NCI-H82 (cell line): ENCODE measurements around the gene CLDN18.

Experiments used
- DNase-seq: peaks from one replicate; lab custom pipeline; 2025; lab: John Stamatoyannopoulos, UW

Gene CLDN18

GRCh38 chr3:138009476-138010272 lies at the start of gene CLDN18:
Gene CLDN18 (plus strand): TSS chr3:138010165. CDS start chr3:138010226, 61 bp downstream.
- DNase-seq, result no peak

DNA sequence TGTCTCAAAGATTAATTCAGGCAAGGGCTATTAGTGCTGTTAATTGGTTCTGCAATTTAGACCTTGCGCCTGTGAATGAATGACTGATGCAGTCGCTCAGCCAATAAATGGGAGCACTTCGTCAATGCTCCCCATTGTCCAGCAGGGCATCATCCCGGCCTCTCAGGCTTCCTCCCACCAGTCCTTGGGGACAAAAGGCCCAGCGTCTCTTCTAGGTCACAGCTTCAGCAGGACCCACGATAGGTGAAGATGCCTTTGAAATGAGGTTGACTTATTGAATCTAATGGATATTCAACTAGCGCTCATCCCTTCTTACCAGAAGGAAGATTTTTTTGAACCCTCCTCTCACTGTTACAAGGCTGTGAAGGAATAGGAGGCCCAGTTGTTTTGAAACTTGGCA lies 47.7 kb upstream of the CLDN18 start:
- DNase-seq, result no peak

GRCh38 chr3:137963463-137963862 lies 46.5 kb upstream of the CLDN18 start:
- no peak for DNase-seq

GRCh38 chr3:137970914-137971831 lies 38.8 kb upstream of the CLDN18 start:
- DNase-seq, result peak; percentile 93

GRCh38 chr3:137972396-137972795 lies 37.6 kb upstream of the CLDN18 start:
- DNase-seq, result no peak

DNA sequence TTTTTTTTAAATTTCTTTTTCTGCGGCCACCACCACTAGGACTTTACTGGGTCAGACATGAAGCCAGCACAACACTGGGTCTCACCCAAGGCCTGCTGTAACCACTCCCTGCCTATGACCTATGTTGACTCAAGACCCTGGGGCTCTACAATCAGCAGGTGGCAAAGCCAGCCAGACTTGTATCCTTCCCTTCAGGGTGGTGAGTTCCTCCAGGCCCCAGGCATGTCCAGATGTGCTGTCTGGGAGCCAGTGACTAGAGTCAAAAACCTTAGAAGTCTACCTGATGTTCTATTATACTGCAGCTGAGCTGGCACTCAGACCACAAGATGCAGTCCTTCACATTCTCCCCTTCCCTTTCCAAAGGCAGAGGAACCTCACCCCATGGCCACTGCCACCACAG lies 31.6 kb upstream of the CLDN18 start:
- DNase-seq, result no peak

DNA sequence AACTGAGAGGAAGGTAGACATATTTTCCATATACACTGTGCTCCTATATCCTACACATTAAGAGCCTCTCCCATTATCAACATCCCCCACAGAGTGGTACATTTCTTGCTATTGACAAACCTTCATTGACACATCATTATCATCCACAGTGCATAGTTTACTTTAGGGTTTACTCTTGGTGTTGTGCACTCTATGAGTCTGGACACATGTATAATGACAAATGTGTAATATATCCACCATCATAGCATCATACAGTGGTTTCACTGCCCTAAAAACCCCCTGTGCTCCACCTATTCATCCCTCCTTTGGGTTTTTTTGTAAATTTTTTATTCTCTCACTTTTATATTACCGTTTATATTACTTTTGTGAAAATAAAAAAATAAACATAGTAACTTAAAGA lies 22.2 kb upstream of the CLDN18 start:
- no peak for DNase-seq

GRCh38 chr3:137988152-137988551 lies 21.8 kb upstream of the CLDN18 start:
- DNase-seq, result no peak

- DNase-seq, result no peak
Observed at GRCh38 chr3:137988982-137989381, 21.0 kb upstream of the CLDN18 start.

DNA sequence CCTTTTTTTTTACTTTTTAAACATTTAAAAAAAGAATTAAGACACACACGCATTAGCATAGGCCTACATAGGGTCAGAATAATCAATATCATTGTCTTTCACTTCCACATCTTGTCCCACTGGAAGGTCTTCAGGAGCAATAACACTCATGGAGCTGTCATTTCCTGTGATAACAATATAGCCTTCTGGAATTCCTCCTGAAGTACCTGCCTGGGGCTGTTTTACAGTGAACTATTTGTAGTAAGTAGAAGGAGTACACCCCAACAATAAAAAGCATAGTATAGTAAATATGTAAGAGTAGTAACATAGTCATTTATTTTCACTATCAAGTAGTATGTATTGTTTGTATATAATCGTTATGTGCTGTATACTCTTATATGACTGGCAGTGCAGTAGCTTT lies 19.5 kb upstream of the CLDN18 start:
- DNase-seq, result no peak

GRCh38 chr3:137992592-137992991 lies 17.4 kb upstream of the CLDN18 start:
- DNase-seq, result no peak

DNA sequence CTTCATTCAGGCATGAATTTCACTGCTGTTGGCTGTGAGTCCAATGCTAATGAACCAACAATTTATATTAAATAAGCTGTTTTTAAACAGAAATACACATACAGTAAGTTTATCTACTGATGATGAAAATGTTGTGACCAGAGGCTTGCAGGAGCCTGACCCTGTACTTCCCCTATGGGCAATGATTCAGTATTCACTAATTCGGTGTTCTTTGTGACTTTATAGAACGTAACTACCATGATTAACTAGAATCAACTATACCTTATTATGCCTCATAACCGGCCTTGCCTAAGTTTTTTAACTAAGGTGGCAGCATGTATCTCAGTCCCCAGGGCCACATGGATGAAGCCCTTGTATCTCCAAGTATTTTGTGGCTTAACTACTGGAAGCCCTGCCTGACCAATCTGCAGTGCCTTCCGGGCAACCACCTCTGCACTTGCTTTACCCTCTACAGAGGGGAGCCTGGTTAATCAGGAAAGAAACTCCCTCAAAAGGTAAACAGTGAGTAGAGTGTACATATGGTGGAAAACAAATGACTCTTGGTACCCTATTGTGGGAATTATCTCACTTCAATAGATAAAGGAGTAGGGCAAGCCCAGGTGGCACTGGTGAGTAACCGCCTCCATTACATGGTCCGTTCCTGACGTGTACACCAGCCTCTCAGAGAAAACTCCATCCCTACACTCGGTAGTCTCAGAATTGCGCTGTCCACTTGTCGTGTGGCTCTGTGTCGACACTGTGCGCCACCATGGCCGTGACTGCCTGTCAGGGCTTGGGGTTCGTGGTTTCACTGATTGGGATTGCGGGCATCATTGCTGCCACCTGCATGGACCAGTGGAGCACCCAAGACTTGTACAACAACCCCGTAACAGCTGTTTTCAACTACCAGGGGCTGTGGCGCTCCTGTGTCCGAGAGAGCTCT lies 11.6 kb upstream of the CLDN18 start:
- no peak for DNase-seq

DNA sequence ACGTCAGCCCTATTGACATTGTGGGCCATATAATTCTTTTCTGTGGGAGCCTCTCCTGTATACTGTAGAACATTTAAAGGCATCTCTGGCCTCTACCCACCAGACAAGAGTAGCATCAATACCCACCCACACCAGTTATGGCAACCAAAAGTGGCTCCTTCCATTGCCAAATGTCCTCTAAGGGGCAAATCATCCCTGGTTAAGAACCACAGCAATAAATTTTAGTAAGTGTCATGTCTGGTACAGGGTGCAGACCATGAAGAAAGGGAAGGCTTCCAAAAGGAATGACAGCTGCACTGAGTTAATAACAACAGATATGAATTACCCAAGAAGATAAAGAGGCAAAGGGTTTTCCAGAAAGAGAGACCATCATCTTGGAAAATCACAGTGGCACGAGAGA lies 6.9 kb upstream of the CLDN18 start:
- DNase-seq, result no peak

- no peak for DNase-seq
Observed at GRCh38 chr3:138005627-138006026, 4.3 kb upstream of the CLDN18 start.

- DNase-seq, result no peak
Observed at GRCh38 chr3:138007898-138008297, 2.1 kb upstream of the CLDN18 start.

- DNase-seq, result no peak
Observed at GRCh38 chr3:138010273-138010590, 267 bp downstream of the CLDN18 start.

DNA sequence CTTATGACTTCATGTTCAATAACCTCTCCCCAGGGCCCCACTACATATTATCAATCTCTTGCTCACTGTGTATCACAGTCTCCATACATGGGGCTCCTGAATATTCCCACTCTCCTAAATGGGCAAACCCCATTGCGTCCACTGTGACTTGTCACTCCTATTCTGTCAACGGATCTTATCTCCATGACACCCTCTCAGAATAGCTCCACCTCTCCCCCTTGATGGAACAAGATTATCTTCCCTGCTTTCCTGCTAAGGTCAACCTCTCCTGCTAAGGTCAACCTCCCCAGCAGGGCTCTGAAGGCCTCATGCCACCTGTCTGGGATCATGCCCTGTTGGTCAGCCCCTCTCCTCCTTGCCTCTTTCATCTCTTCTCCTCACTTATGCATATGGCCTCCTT lies 1.8 kb downstream of the CLDN18 start:
- DNase-seq, result peak; percentile 74

DNA sequence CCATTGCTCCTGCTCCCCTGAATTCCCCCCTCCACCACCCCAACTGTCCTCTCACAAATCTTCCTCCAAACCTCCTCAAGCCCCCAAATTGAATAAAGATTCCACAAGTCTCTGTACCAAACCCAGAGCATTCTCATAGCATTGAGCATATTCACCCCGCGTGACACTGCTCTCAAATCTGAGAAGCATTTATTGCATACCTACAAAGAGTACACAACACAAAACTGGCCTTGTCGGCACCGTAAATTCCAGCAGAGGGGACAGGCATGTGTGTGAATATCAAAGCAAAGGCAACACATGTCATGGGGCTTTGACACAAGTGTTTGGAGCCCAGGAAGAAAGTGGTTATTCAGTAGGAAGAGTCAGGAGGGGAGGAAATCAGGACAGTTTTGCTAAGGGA lies 2.6 kb downstream of the CLDN18 start:
- DNase-seq, result no peak

DNA sequence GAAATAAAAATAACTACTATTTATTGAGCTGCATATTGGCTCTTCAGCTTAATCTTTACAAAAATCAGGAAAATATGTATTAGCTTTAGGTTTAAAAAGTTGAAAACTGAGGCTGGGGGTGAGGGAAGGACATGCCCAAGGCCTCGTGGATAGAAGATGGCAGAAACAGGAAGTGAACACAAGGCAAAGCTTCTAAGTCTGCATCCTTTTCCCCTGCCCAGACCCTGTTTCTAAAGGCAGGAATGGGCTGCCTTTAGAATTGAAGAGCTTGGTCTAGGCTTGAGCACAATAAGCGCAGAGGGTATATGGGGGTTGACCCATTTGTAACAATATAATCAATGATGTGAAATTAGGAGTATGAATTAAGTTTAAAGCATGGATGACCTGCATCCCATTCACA lies 6.1 kb downstream of the CLDN18 start:
- DNase-seq, result no peak

GRCh38 chr3:138019281-138020069 lies 9.5 kb downstream of the CLDN18 start:
- DNase-seq, result no peak

- DNase-seq, result no peak
Observed at GRCh38 chr3:138023754-138024153, 13.8 kb downstream of the CLDN18 start.
